ENCODE data around the gene UBAC1. TPM values are rescaled to one million over a fixed set of nuclear protein-coding genes. Genes with fewer than 3 reads are reported as not detected.

UBAC1 gene
- total and polyA plus RNA-seq, 9 of the 15 experiments (the other 6 are each of a cell fraction or from before 2014, with no cell fraction given) = 94.0 to 399 (median 228) TPM

GRCh38 chr9:135963338-135963737 lies 2.2 kb upstream of the UBAC1 start:
- Histone ChIP-seq H2AFZ (ENCODE audit: low read depth, low read length) (no peak overlapping the region), H3K27ac (ENCODE audit: extremely low read depth, low read depth, low read length) (no peak overlapping the region), H3K4me3 (no peak overlapping the region), H3K4me2 (ENCODE audit: insufficient read depth, low read length) (no peak overlapping the region), H3K9me1 (ENCODE audit: control insufficient read depth, insufficient read depth, low read length) (no peaks in the 10 kb centered on the region), H3K27me3 (ENCODE audit: control insufficient read depth in 2 of 2, insufficient read depth in 2 of 2, low read length in 2 of 2) (no peaks in the 10 kb centered on the region), H3K9ac (ENCODE audit: insufficient read depth in 1 of 2, low read depth in 2 of 2, low read length in 2 of 2) (peak overlapping the region in 1 of 2 experiments; percentile 50; a peak in 2 of 4 replicates), H3K4me1 (replicated peaks in 1 of 2; ENCODE audit: control insufficient read depth in 2 of 2, insufficient read depth in 2 of 2, low read length in 2 of 2) (peaks cover 14 to 53% of the 10 kb centered on the region in 2 experiments), H3K79me2 (ENCODE audit: control insufficient read depth, insufficient read depth, low read length) (peaks cover 40% of the 10 kb centered on the region), H4K20me1 (replicated peaks; ENCODE audit: control insufficient read depth, insufficient read depth, low read length) (peaks cover 7% of the 10 kb centered on the region; the same call in 1 of the 2 replicates), H3K9me3 (replicated peaks; ENCODE audit: control insufficient read depth, insufficient read depth, low read depth, low read length) (no peaks in the 10 kb centered on the region), H3K36me3 (ENCODE audit: control insufficient read depth, insufficient read depth, low read length) (peaks cover 15% of the 10 kb centered on the region)
- WGBS (ENCODE audit: insufficient coverage, low coverage, missing lambda C conversion rate) = 92% methylated on average over 8 of the region's 8 CpGs
- ATAC-seq (no peak), FAIRE-seq (no peak), DNase-seq (ENCODE audit: extremely low read depth in 1 of 4, low spot score in 3 of 4) (no peak)
- ChIA-PET CTCF (ENCODE audit: low intra/inter-chr PET ratio) (no interaction called here), POLR2A (no interaction called here)
- no TSS peak for BruUV-seq (replicated peaks)
- intact Hi-C loops (cut with micrococcal nuclease) = loop anchor here (5.0 to 10.0 kb wide), 2 partner anchors 131 to 361 kb away; partner anchors contain the start of gene NACC2
- in situ Hi-C loops (cut with MboI) = no loop called here
- TF ChIP-seq MIER1 (IDR thresholded peaks at IDR 0.05; ENCODE audit: low read depth) (no peak), HSF4 (CRISPR knock-in tag; IDR thresholded peaks at IDR 0.05; ENCODE audit: borderline replicate concordance) (no peak), ZNF121 (CRISPR knock-in tag; conservative IDR thresholded peaks at IDR 0.05) (peak; percentile 94), IFI16 (CRISPR knock-in tag; IDR thresholded peaks at IDR 0.05) (no peak), BCOR (IDR thresholded peaks at IDR 0.05) (peak; percentile 57), SMC3 (conservative IDR thresholded peaks at IDR 0.05; ENCODE audit: insufficient read depth, low read depth, low read length) (no peak), ATF7 (IDR thresholded peaks at IDR 0.05) (no peak), POLR2AphosphoS2 (IDR thresholded peaks at IDR 0.05; ENCODE audit: low read length) (no peak)
- TF ChIP-seq, protein P1, sequence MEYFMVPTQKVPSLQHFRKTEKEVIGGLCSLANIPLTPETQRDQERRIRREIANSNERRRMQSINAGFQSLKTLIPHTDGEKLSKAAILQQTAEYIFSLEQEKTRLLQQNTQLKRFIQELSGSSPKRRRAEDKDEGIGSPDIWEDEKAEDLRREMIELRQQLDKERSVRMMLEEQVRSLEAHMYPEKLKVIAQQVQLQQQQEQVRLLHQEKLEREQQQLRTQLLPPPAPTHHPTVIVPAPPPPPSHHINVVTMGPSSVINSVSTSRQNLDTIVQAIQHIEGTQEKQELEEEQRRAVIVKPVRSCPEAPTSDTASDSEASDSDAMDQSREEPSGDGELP (CRISPR knock-in tag; IDR thresholded peaks at IDR 0.05; ENCODE audit: borderline replicate concordance) = no peak
- TF ChIP-seq, protein P2, sequence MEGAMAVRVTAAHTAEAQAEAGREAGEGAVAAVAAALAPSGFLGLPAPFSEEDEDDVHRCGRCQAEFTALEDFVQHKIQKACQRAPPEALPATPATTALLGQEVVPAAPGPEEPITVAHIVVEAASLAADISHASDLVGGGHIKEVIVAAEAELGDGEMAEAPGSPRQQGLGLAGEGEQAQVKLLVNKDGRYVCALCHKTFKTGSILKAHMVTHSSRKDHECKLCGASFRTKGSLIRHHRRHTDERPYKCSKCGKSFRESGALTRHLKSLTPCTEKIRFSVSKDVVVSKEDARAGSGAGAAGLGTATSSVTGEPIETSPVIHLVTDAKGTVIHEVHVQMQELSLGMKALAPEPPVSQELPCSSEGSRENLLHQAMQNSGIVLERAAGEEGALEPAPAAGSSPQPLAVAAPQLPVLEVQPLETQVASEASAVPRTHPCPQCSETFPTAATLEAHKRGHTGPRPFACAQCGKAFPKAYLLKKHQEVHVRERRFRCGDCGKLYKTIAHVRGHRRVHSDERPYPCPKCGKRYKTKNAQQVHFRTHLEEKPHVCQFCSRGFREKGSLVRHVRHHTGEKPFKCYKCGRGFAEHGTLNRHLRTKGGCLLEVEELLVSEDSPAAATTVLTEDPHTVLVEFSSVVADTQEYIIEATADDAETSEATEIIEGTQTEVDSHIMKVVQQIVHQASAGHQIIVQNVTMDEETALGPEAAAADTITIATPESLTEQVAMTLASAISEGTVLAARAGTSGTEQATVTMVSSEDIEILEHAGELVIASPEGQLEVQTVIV (CRISPR knock-in tag; IDR thresholded peaks at IDR 0.05; ENCODE audit: borderline replicate concordance) = no peak
